Keratinocyte (primary cell): ENCODE results near the gene RYR2. TPM values are rescaled to one million over a fixed set of nuclear protein-coding genes. Genes with fewer than 3 reads are reported as not detected.

ENCODE experiments used
- DNase-seq: peaks from one replicate; pipeline ENCODE4 v3.0.0-alpha.2; 2011; ENCODE audit warnings: low read depth, missing footprints, low spot score
- FAIRE-seq: peaks from 2 replicates; lab custom pipeline; 2011; peaks lifted over from hg19 to GRCh38; lab: Jason Lieb, UNC
- H2AFZ ChIP-seq: 2 replicates; pipeline ENCODE4 v1.6.0; 2012; ENCODE audit warnings: low read length, control low read depth, inconsistent platforms; ENCODE audit not compliant: control insufficient read depth
- H3K27ac ChIP-seq: 2 replicates; pipeline ENCODE4 v1.5.1; 2011; ENCODE audit warnings: low read length; ENCODE audit not compliant: control insufficient read depth, insufficient read depth
- H3K27me3 ChIP-seq: 3 replicates; pipeline ENCODE4 v1.6.0; 2011; ENCODE audit warnings: low read length; ENCODE audit not compliant: control insufficient read depth, insufficient read depth; ENCODE audit errors: extremely low read depth
- H3K36me3 ChIP-seq, 2 experiments: 2 replicates in 1 of 2; 3 replicates in 1 of 2; pipeline ENCODE4 v1.5.1; 2011; ENCODE audit warnings: low read length in 2 of 2, mild to moderate bottlenecking in 1 of 2; ENCODE audit not compliant: control insufficient read depth in 2 of 2, insufficient read depth in 2 of 2; ENCODE audit errors: extremely low read depth in 1 of 2
- H3K4me1 ChIP-seq: 3 replicates; pipeline ENCODE4 v1.5.1; 2011; ENCODE audit warnings: low read length; ENCODE audit not compliant: control insufficient read depth, insufficient read depth; ENCODE audit errors: extremely low read depth
- H3K4me2 ChIP-seq: 3 replicates; pipeline ENCODE4 v1.6.0; 2011; ENCODE audit warnings: low read depth, low read length; ENCODE audit not compliant: control insufficient read depth, insufficient read depth; ENCODE audit errors: extremely low read depth
- H3K4me3 ChIP-seq, 3 experiments: fragments of 200-600 bp in 1 of 3; sonication (generic) in 1 of 3; 2 replicates in 2 of 3; 3 replicates in 1 of 3; pipeline ENCODE4 v1.5.1; 2011 to 2016; ENCODE audit warnings: low read length in 3 of 3, mild to moderate bottlenecking in 3 of 3, control low read depth in 2 of 3, inconsistent platforms in 1 of 3, low read depth in 1 of 3, mixed read lengths in 1 of 3, mixed run types in 1 of 3, moderate library complexity in 1 of 3; ENCODE audit not compliant: control insufficient read depth in 2 of 3, insufficient read depth in 2 of 3; ENCODE audit errors: extremely low read depth in 1 of 3
- H3K79me2 ChIP-seq: 2 replicates; pipeline ENCODE4 v1.6.0; 2012; ENCODE audit warnings: low read length; ENCODE audit not compliant: control insufficient read depth, insufficient read depth
- H3K9ac ChIP-seq: 3 replicates; pipeline ENCODE4 v1.6.0; 2011; ENCODE audit warnings: low read length; ENCODE audit not compliant: control insufficient read depth, insufficient read depth; ENCODE audit errors: extremely low read depth
- H3K9me1 ChIP-seq: 3 replicates; pipeline ENCODE4 v1.6.0; 2011; ENCODE audit warnings: low read length; ENCODE audit not compliant: control insufficient read depth, insufficient read depth; ENCODE audit errors: extremely low read depth
- H3K9me3 ChIP-seq: 2 replicates; pipeline ENCODE4 v1.5.1; 2012; ENCODE audit warnings: low read depth, low read length; ENCODE audit not compliant: control insufficient read depth
- H4K20me1 ChIP-seq: 3 replicates; pipeline ENCODE4 v1.6.0; 2011; ENCODE audit warnings: low read length; ENCODE audit not compliant: control insufficient read depth, insufficient read depth; ENCODE audit errors: extremely low read depth
- CTCF ChIP-seq, 3 experiments: IDR thresholded peaks in 1 of 3; conservative IDR thresholded peaks in 1 of 3; optimal IDR thresholded peaks in 1 of 3; 2 replicates in 2 of 3; 3 replicates in 1 of 3; pipeline versions ENCODE3 to v1.5.1; 2011; ENCODE audit warnings: low read length in 3 of 3, mild to moderate bottlenecking in 3 of 3, moderate library complexity in 2 of 3, control low read depth in 1 of 3, inconsistent platforms in 1 of 3; ENCODE audit not compliant: insufficient read depth in 2 of 3; ENCODE audit errors: extremely low read depth in 1 of 3
- EZH2 ChIP-seq: IDR thresholded peaks from one replicate; pipeline ENCODE4 v1.6.1; 2012; ENCODE audit warnings: inconsistent platforms, mild to moderate bottlenecking, low read length, moderate library complexity
- dilution Hi-C: fragments of 300-500 bp; cut with MboI; formaldehyde crosslinking; loops from one replicate; pipeline ENCODE4 v1.7.0; 2020; ENCODE audit warnings: low sequenced_read_pairs; ENCODE audit not compliant: extremely low pct_ligation_motif_present
- polyA plus RNA-seq, 5 experiments: library from polyadenylated mRNA; depleted of rRNA in 3 of 5; stranded (reverse) in 3 of 5; stranded (forward) in 1 of 5; unstranded in 1 of 5; fragments of >200 nt; gene quantifications; 1 replicate in 1 of 5; 2 replicates in 3 of 5; 3 replicates in 1 of 5; pipeline versions ENCODE4 v1.2.1 to v1.2.3, GENCODE V29; 2011 to 2012; ENCODE audit warnings: missing spikeins in 2 of 5, low read depth in 1 of 5, low replicate concordance in 1 of 5

RYR2 gene
- polyA plus RNA-seq, 1 donor (not counting 4 experiments of a cell fraction or from before 2014, with no cell fraction given), result 0.05 TPM

- dilution Hi-C loops, result no loop called here
- peaks cover 22% of the 10 kb centered on the region for H3K27me3 ChIP-seq
These were observed 1.2 kb upstream of the RYR2 start for GRCh38 chr1:237040823-237041222.

GRCh38 chr1:237041461-237041794, 556 bp upstream of the RYR2 start:
- Histone ChIP-seq H3K27me3 (peaks cover 22% of the 10 kb centered on the region), H3K79me2 (no peaks in the 10 kb centered on the region), H2AFZ (no peak overlapping the region), H3K9ac (no peak overlapping the region), H3K4me2 (no peak overlapping the region), H4K20me1 (no peaks in the 10 kb centered on the region), H3K4me1 (no peaks in the 10 kb centered on the region), H3K4me3 (no peak overlapping the region), H3K9me1 (no peaks in the 10 kb centered on the region), H3K36me3 (no peaks in the 10 kb centered on the region), H3K27ac (no peak overlapping the region), H3K9me3 (no peaks in the 10 kb centered on the region)
- TF ChIP-seq EZH2 (no peak), CTCF (optimal IDR thresholded peaks at IDR 0.05 in 1 of 3, IDR thresholded peaks at IDR 0.05 in 1 of 3, conservative IDR thresholded peaks at IDR 0.05 in 1 of 3; ENCODE audit: extremely low read depth in 1 of 3, insufficient read depth in 2 of 3, low read length in 3 of 3) (no peak)
- no peak for DNase-seq
- dilution Hi-C loops, result no loop called here
- FAIRE-seq, result no peak

More at GRCh38 chr1:237040823-237041222, 1.2 kb upstream of the RYR2 start:
- H3K9me3 ChIP-seq, result no peaks in the 10 kb centered on the region
- H3K79me2 ChIP-seq, result no peaks in the 10 kb centered on the region
- H3K9ac ChIP-seq, result no peak overlapping the region
- no peaks in the 10 kb centered on the region for H3K36me3 ChIP-seq
- H3K4me2 ChIP-seq, result no peak overlapping the region
- H3K27ac ChIP-seq, result no peak overlapping the region
- FAIRE-seq, result no peak
- H3K4me1 ChIP-seq, result no peaks in the 10 kb centered on the region
- no peak for DNase-seq
- H3K4me3 ChIP-seq, result no peak overlapping the region
- TF ChIP-seq CTCF (optimal IDR thresholded peaks at IDR 0.05 in 1 of 3, IDR thresholded peaks at IDR 0.05 in 1 of 3, conservative IDR thresholded peaks at IDR 0.05 in 1 of 3; ENCODE audit: extremely low read depth in 1 of 3, insufficient read depth in 2 of 3, low read length in 3 of 3) (no peak), EZH2 (no peak)
- H2AFZ ChIP-seq, result no peak overlapping the region
- no peaks in the 10 kb centered on the region for H3K9me1 ChIP-seq
- H4K20me1 ChIP-seq, result no peaks in the 10 kb centered on the region
